HEK293T (cell line): ENCODE data around the gene AGK.

ENCODE experiments used
- ARNT ChIP-seq: fragments of 450-650 bp; IDR thresholded peaks from 2 replicates; pipeline ENCODE4 v1.6.1; 2017; ENCODE audit warnings: mild to moderate bottlenecking
- BHLHE40 ChIP-seq: fragments of 450-650 bp; IDR thresholded peaks from 2 replicates; pipeline ENCODE4 v1.6.1; 2016; ENCODE audit warnings: mild to moderate bottlenecking, moderate library complexity, borderline replicate concordance
- CTBP1 ChIP-seq: fragments of 450-650 bp; IDR thresholded peaks from 2 replicates; pipeline ENCODE4 v1.6.1; 2016; ENCODE audit warnings: borderline replicate concordance
- ELF4 ChIP-seq: fragments of 450-650 bp; IDR thresholded peaks from 2 replicates; pipeline ENCODE4 v1.6.1; 2017; ENCODE audit warnings: antibody characterized with exemption
- FOXA1 ChIP-seq: fragments of 450-650 bp; IDR thresholded peaks from 2 replicates; pipeline ENCODE4 v1.6.1; 2016; ENCODE audit warnings: mild to moderate bottlenecking
- FOXK2 ChIP-seq: fragments of 450-650 bp; IDR thresholded peaks from 2 replicates; pipeline ENCODE4 v1.6.1; 2016; ENCODE audit warnings: mild to moderate bottlenecking
- HDGF ChIP-seq: fragments of 450-650 bp; IDR thresholded peaks from 2 replicates; pipeline ENCODE4 v1.6.1; 2017; ENCODE audit warnings: antibody characterized with exemption, borderline replicate concordance
- LEF1 ChIP-seq: fragments of 450-650 bp; IDR thresholded peaks from 2 replicates; pipeline ENCODE4 v1.6.1; 2017; ENCODE audit warnings: mild to moderate bottlenecking, borderline replicate concordance
- NFRKB ChIP-seq: fragments of 450-650 bp; IDR thresholded peaks from 2 replicates; pipeline ENCODE4 v1.6.1; 2016; ENCODE audit warnings: mild to moderate bottlenecking, moderate library complexity
- SP1 ChIP-seq: fragments of 450-650 bp; IDR thresholded peaks from 2 replicates; pipeline ENCODE4 v1.6.1; 2017
- SUZ12 ChIP-seq: fragments of 450-650 bp; IDR thresholded peaks from 2 replicates; pipeline ENCODE4 v1.6.1; 2016; ENCODE audit warnings: mild to moderate bottlenecking
- TARDBP ChIP-seq: fragments of 450-650 bp; IDR thresholded peaks from 2 replicates; pipeline ENCODE4 v1.6.1; 2016
- ZNF384 ChIP-seq: fragments of 450-650 bp; IDR thresholded peaks from 2 replicates; pipeline ENCODE4 v1.6.1; 2016
- TF ChIP-seq, protein P1 (sequence below): fragments of 450-650 bp; IDR thresholded peaks from 2 replicates; pipeline ENCODE4 v1.6.1; 2016

DNA sequence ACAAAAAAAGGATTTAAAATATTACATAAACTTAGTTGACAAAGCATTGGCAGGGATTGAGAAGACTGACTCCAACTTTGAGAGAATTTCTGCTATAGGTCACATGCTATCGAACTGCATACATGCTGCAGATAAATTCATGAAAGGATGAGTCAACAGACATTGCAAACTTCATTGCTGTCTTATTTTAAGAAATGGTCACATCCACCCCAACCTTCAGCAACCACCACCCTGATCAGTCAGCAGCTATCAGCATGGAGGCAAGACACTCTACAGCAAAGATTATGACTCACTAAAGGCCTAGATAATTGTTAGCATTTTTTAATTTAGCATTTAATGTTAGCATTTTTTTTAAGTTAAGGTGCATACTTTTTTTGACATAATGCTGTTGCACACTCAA lies 73.6 kb downstream of the AGK start:
- no peak for TF ChIP-seq SP1
- no peak for TF ChIP-seq HDGF
- TF ChIP-seq LEF1, result no peak
- no peak for TF ChIP-seq ARNT
- no peak for TF ChIP-seq BHLHE40
- no peak for TF ChIP-seq SUZ12
- no peak for TF ChIP-seq CTBP1
- TF ChIP-seq FOXA1, result no peak
- TF ChIP-seq ZNF384, result no peak
- TF ChIP-seq, protein P1, sequence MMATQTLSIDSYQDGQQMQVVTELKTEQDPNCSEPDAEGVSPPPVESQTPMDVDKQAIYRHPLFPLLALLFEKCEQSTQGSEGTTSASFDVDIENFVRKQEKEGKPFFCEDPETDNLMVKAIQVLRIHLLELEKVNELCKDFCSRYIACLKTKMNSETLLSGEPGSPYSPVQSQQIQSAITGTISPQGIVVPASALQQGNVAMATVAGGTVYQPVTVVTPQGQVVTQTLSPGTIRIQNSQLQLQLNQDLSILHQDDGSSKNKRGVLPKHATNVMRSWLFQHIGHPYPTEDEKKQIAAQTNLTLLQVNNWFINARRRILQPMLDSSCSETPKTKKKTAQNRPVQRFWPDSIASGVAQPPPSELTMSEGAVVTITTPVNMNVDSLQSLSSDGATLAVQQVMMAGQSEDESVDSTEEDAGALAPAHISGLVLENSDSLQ, result no peak
- no peak for TF ChIP-seq ELF4
- TF ChIP-seq NFRKB, result no peak
- no peak for TF ChIP-seq FOXK2
- TF ChIP-seq TARDBP, result no peak
